HG03439 (cell line): ENCODE data around the gene KIF3A.

Source experiments
- ATAC-seq: cut with Tn5 transposase; IDR thresholded peaks from one replicate; pipeline ENCODE4 v1.9.1; 2021; ENCODE audit warnings: mild to moderate bottlenecking, moderate library complexity; ENCODE audit not compliant: unreplicated experiment

Gene KIF3A

DNA sequence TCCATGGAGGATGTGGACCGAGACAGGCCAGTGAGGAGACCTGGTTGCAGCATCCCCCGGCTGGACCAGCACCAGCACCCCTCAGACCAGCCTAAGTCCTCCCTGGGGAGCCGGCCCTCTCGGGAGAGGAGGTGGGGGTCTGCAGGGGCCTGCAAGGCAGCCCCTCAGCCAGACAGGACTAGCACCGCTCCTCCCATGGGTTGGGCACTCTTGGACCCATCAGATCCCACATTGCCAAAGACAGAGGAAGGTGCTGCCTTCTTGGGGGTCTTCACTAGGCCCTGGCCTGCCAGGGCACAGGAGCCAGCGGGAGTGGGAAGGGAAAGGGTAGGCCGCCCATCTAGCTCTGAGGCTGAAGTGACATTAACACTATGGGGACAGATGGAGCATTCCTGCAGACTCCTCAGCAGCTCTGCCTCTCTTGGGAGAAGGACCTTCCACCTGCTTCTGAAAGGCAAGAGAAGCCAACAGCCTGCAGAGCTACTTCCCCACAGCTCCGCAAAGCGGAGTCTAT lies 72.6 kb downstream of the KIF3A start:
- no peak for ATAC-seq

- peak; percentile 52 for ATAC-seq
Measured at GRCh38 chr5:132663771-132664695, 73.3 kb downstream of the KIF3A start.

- peak; percentile 43 for ATAC-seq
Measured at GRCh38 chr5:132662925-132663770, 74.2 kb downstream of the KIF3A start.

DNA sequence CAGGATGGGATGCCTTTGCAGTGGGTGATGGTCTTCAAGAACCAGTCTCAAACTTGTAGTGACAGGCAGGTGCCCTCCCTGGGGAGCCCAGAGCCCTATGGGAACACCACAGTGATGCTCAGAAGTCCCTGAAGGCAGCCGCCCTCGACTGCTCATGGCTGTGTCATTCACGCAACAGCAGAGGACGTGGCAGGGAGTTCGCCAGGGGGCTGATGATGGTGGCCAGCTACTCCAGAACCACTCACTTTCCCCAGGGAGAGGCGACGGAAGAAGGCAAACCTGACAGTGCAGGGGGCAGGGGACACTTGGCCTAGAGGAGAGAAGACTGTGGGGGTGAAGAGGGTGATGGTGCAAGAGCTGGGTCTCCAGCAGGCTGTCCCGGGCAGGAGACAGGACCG lies 75.3 kb downstream of the KIF3A start:
- no peak for ATAC-seq

DNA sequence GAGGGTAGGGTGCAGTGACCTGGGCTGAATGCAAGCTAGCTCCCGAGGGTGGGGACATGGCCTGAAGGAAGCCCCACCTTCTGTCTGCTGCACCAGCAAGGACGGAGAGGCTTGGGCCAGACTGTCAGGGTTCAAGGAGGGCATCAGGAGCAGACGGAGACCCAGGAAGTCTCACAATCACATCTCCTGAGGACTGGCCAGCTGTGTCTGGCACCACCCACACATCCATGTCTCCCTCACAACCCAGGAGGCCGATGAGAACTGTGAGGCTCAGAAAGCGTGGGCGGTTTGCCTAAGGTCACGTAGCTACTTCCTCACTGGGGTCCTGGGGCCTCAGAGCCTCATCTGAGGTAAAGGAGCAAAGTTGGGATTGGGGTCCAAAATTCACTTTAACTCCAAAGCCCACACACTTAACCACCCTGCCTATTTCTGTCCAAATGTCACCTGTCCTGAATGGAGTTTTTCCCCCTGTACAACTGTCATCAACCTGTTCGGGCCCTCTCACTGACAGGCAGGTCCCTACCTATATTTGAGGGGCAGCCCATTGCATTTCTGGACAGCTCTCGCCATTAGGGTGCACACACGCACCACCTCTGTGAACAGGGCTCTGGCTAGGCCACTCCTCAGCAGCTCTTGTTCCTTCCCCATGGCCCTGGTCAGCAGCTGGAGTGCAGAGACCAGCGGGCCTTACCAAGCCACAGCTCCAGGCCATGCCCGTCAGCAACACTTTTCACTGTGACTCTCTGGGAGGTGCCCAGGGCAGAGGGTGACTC lies 75.9 kb downstream of the KIF3A start:
- ATAC-seq: peak; percentile 18

DNA sequence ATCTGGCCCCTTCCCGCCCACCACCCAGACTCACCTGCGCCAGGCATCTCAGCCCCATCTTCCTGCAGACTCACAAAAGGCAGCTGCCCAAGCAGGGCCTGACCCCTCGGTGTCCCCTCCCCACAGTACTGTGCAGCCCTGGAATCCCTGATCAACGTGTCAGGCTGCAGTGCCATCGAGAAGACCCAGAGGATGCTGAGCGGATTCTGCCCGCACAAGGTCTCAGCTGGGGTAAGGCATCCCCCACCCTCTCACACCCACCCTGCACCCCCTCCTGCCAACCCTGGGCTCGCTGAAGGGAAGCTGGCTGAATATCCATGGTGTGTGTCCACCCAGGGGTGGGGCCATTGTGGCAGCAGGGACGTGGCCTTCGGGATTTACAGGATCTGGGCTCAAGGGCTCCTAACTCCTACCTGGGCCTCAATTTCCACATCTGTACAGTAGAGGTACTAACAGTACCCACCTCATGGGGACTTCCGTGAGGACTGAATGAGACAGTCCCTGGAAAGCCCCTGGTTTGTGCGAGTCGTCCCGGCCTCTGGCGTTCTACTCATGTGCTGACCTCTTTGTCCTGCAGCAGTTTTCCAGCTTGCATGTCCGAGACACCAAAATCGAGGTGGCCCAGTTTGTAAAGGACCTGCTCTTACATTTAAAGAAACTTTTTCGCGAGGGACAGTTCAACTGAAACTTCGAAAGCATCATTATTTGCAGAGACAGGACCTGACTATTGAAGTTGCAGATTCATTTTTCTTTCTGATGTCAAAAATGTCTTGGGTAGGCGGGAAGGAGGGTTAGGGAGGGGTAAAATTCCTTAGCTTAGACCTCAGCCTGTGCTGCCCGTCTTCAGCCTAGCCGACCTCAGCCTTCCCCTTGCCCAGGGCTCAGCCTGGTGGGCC lies 77.5 kb downstream of the KIF3A start:
- no peak for ATAC-seq

DNA sequence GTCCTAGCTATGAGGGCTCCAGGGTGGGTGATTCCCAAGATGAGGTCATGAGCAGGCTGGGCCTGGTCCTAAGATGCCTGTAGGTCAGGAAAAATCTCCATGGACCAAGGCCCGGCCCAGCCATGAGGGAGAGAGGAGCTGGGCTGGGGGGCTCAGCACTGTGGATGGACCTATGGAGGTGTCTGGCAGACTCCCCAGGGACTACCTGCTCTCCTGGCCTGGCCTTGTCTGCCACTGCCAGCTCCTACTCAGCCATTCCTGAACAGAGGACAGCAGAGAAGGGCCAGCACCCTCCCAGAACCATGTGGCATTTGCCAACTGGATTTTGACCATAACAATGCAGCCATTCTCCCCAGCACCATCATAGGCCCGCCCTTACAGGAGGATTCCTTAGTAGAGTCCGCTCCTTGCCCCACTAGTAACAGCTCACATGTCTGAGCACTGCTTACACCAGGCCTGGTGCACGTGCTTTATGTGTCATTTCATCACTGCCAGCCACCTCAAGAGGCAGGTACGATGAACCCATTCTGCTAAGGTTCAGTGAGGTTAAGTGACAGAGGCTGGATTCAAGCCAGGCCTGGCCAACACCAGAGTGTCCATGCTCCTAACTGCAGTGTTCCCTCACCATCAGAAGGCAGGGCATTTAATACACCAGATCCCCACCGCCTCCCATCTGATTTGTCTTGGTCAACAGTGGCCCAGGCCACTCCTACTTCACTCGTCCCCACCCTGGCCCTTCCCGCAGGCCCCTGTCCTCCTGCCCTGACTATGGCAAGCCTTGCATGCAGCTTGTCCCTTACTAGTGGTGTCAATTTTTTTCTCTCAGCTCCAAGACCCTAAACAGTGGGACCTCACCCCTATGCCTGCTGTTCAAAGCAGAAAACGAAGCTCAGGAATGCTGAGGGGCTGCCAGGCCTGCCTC lies 78.7 kb downstream of the KIF3A start:
- no peak for ATAC-seq

DNA sequence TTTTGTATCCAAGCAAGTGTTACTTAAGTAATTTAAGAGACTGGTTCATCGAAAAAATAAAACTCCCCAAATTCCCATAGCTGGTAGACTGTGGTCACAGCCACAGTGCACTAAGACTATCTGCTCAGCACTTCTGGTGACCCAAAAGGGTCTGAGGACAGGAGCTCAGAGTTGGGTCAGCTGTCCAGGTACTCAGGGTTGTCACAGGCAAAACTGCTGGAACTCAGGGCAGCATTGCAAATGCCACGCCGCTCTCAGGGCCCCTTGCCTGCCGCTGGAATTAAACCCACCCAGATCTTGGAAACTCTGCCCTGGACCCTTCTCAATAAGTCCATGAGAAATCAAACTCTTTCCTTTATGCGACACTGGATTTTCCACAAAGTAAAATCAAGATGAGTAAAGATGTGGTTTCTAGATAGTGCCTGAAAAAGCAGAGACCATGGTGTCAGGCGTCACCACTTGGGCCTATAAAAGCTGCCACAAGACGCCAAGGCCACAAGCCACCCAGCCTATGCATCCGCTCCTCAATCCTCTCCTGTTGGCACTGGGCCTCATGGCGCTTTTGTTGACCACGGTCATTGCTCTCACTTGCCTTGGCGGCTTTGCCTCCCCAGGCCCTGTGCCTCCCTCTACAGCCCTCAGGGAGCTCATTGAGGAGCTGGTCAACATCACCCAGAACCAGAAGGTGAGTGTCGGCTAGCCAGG lies 79.5 kb downstream of the KIF3A start, which contains the start of gene IL13:
Gene IL13 (plus strand): TSS at position 498 of the 705 bp plus-strand sequence. CDS start 14 bp downstream, at position 512.
- ATAC-seq: no peak

DNA sequence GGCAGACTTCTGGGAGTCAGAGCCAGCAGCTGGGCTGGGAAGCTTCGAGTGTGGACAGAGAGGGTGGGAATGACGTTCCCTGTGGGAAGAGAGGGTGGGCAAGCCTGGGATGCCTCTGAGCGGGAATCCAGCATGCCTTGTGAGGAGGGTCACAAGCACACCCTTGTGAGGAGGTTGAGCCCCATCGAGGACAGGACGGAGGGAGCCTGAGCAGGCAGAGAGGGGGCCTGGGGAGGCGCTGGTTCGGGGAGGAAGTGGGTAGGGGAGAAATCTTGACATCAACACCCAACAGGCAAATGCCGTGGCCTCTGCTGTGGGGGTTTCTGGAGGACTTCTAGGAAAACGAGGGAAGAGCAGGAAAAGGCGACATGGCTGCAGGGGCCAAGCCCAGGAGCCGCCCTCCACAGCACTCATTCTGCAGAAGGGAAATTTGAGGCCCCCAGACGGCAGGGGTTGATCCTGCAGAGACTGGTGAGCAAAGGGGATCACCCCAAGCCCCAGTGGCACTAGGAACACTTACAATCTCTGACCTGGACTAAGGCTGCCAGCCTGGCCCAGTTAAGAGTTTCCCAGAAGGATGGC lies 80.5 kb downstream of the KIF3A start:
- no peak for ATAC-seq

- no peak for ATAC-seq
Measured at GRCh38 chr5:132655821-132656773, 81.2 kb downstream of the KIF3A start.

GRCh38 chr5:132653716-132654115 lies 83.6 kb downstream of the KIF3A start:
- ATAC-seq: no peak

- no peak for ATAC-seq
Measured at GRCh38 chr5:132651838-132652469, 85.4 kb downstream of the KIF3A start.

GRCh38 chr5:132648355-132648754 lies 89.0 kb downstream of the KIF3A start:
- no peak for ATAC-seq

- ATAC-seq: no peak
Measured at GRCh38 chr5:132647473-132647872, 89.9 kb downstream of the KIF3A start.

- no peak for ATAC-seq
Measured at GRCh38 chr5:132646583-132647266, 90.6 kb downstream of the KIF3A start.
